ENCODE data around the gene SNAPC2.

SNAPC2 gene

GRCh38 chr19:7931221-7932061 lies 11.3 kb downstream of the SNAPC2 start:
- TF ChIP-seq CTCF (IDR thresholded peaks at IDR 0.05; ENCODE audit: borderline replicate concordance, control extremely low read depth, extremely low read depth, insufficient read depth, missing control alignments): no peak
- no peak for DNase-seq (ENCODE audit: low spot score)
- in situ Hi-C loops (cut with MboI; ENCODE audit: low sequenced_read_pairs, unreplicated experiment): no loop called here

DNA sequence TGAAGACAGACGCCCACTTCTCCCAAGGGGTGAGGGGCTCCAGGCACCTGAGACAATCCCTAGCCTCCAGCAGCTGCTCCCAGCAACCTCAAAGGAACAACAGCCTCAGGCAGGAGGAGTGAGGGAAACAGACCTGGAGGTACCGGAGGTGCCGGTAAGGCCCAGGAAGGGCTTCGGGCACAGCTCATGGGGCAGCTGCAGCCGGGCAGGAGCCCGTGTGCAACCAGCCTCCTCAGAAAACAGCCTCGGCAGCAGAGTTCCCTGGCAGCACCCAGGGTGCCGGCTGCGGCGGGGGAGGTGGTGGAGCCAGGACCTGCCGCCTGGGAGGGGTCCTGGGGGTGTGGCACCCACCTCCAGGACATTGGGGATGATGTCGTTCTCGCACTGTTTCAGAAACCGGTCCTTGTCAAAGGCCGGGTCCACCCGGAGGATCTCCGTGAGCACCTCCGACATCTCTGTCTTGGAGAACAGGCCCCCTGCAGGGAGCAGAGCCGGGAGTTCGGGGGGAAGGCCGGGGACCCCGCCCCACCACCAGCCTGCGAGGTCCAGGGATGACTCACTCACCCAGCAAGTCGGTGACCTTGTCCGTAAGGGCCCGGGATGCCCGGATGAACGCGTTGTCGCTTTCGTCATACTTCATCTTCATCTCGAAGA lies 12.3 kb downstream of the SNAPC2 start:
- no peak for TF ChIP-seq CTCF (IDR thresholded peaks at IDR 0.05; ENCODE audit: borderline replicate concordance, control extremely low read depth, extremely low read depth, insufficient read depth, missing control alignments)
- in situ Hi-C loops (cut with MboI; ENCODE audit: low sequenced_read_pairs, unreplicated experiment): no loop called here
- no peak for DNase-seq (ENCODE audit: low spot score)

DNA sequence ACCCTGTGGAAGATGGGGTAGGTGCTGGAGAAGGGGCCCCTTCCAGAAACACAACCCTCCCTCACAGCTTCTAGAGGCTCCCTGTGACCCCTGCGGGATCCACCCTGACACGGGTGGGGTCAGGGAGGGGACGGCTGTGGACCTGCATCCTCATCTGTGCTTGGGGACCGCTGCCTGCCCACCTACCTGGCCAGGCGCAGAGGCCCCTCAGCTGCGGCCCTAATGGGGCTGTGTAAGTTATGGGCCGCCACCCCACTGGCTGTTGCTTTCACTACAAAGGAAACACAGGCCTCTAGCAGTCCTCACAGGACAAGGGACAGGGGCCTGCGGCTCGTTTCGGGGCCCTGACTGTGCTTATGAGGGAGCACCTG lies 12.8 kb downstream of the SNAPC2 start:
- DNase-seq (ENCODE audit: low spot score): no peak
- in situ Hi-C loops (cut with MboI; ENCODE audit: low sequenced_read_pairs, unreplicated experiment): no loop called here
- TF ChIP-seq CTCF (IDR thresholded peaks at IDR 0.05; ENCODE audit: borderline replicate concordance, control extremely low read depth, extremely low read depth, insufficient read depth, missing control alignments): no peak

DNA sequence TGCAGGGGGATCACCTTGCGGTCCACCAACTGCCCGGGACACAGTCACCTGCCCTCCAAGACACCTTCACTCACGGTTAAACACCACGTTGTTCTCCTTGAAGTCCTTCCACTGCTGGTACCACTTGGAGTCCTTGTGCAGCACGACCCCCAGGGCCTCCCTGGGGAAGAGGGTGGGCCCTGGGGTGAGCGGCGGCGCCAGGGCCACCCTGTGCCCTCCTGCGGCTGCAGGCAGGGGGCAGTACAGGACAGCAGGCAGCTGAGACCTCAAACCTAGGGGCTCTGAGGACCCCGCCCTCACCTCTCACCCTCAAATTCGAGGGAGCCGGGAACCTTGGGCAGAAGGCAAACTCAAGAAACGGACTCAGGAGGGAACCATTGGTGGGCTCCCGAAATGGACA lies 13.3 kb downstream of the SNAPC2 start:
- in situ Hi-C loops (cut with MboI; ENCODE audit: low sequenced_read_pairs, unreplicated experiment): no loop called here
- no peak for TF ChIP-seq CTCF (IDR thresholded peaks at IDR 0.05; ENCODE audit: borderline replicate concordance, control extremely low read depth, extremely low read depth, insufficient read depth, missing control alignments)
- DNase-seq (ENCODE audit: low spot score): no peak

DNA sequence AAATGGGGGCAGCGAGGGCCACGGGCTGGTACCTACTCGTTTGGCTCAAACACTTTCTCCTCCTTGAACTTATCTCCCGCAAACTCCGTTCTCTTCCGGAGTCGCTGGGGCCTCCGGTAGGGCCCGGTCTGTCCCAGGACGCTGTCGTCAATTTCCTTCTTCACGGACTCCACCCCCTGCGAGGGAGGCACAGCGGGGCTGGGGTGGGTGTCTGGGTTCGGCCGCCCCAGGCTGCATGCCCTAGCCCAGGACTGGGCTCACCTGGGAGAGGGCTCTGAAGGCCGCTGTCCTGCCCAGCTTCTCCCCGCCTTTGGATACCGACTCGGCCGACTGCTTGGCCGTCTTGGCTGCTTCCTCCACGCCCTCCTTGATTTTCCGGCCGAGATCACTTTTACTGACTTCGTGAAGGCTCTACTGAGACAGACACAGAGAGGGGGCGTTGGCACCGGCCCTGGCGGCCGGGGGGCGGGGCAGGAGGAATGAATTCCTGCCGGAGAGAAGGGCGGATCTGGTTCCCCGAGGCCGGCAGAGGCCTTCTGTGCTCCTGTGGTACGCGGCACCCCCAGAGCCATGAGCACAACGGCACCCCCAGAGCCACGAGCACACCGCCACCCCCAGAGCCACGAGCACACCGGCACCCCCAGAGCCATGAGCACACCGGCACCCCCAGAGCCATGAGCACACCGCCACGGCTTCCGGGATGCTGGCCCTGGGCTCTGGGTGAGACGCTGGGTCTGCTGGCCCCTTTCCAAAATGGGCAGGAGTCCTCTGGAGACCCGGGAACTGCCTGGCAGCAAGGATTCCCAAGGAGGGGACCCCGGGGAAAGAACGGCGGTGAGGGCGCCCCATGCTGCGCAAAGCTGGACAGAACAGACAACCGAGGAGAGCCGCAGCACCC lies 13.9 kb downstream of the SNAPC2 start:
- in situ Hi-C loops (cut with MboI; ENCODE audit: low sequenced_read_pairs, unreplicated experiment): no loop called here
- DNase-seq (ENCODE audit: low spot score): no peak
- TF ChIP-seq CTCF (IDR thresholded peaks at IDR 0.05; ENCODE audit: borderline replicate concordance, control extremely low read depth, extremely low read depth, insufficient read depth, missing control alignments): no peak

- in situ Hi-C loops (cut with MboI; ENCODE audit: low sequenced_read_pairs, unreplicated experiment): no loop called here
- no peak for DNase-seq (ENCODE audit: low spot score)
- TF ChIP-seq CTCF (IDR thresholded peaks at IDR 0.05; ENCODE audit: borderline replicate concordance, control extremely low read depth, extremely low read depth, insufficient read depth, missing control alignments): no peak
These were observed 14.6 kb downstream of the SNAPC2 start for GRCh38 chr19:7934766-7935165.
